Measurements from ENCODE around the gene CCDC183.

DNA sequence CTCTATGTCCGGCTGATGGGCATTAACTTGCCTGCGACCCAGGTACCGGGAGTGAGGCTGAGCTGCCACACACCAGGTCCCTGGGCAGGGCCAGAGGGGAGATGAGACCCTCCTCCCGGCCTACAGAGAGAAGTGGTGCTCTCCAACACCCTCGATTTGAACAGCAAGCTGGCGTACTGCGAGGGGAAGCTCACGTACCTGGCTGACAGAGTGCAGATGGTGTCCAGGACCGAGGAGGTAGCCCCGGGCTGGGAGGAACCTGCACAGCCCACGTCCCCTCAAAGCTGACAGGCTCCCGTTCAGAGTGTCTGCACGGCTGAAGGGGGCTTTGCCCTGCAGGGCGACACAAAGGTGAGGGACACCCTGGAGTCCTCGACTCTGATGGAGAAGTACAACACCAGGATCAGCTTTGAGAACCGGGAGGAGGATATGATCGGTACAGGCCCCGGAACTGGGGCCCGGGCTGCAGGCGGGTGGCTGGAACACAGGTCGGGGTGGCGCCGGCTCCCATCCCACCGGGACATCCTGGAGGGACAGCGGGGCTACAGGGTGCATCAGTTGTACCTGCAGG, 10.6 kb downstream of the CCDC183 start:
- TF ChIP-seq, protein P1, sequence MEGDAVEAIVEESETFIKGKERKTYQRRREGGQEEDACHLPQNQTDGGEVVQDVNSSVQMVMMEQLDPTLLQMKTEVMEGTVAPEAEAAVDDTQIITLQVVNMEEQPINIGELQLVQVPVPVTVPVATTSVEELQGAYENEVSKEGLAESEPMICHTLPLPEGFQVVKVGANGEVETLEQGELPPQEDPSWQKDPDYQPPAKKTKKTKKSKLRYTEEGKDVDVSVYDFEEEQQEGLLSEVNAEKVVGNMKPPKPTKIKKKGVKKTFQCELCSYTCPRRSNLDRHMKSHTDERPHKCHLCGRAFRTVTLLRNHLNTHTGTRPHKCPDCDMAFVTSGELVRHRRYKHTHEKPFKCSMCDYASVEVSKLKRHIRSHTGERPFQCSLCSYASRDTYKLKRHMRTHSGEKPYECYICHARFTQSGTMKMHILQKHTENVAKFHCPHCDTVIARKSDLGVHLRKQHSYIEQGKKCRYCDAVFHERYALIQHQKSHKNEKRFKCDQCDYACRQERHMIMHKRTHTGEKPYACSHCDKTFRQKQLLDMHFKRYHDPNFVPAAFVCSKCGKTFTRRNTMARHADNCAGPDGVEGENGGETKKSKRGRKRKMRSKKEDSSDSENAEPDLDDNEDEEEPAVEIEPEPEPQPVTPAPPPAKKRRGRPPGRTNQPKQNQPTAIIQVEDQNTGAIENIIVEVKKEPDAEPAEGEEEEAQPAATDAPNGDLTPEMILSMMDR (conservative IDR thresholded peaks at IDR 0.05): no peak
- no peak for TF ChIP-seq EZH2 (IDR thresholded peaks at IDR 0.05; ENCODE audit: low read depth)
